ENCODE measurements around the gene RALGPS1.

RALGPS1 gene

GRCh38 chr9:126906091-126906490 is 8.5 kb upstream of the RALGPS1 start:
- no peak for DNase-seq

- DNase-seq, result no peak
These were observed 7.5 kb upstream of the RALGPS1 start for GRCh38 chr9:126907058-126907457.

DNA sequence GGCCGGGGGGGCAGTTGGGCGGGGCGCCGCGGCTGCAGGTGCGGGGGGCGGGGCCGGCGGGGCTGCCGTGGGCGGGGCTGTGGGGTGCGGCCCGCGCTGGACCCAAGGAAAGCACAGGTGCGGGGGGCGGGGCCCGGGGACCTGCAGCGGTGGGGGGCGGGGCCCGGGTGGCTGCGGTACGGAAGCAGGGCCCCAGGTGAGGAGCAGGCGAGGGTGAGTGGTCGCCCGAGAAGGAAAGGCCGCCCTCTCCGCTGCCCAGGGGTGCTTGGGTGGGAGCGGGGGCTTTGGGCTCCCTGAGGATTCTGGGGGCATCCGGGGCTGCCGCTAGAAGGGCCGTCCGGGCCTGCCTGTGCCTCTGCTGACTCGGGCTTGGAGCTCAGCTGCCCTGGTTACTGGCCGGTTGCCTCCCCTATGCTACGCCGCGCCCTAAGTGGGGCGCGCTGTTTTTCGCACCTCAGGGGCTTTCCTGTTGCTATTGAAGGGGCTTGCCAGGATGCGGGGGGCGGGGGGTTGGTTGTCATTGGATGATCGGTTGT is 767 bp downstream of the RALGPS1 start:
- DNase-seq, result peak; percentile 92

- no peak for DNase-seq
These were observed 1.4 kb downstream of the RALGPS1 start for GRCh38 chr9:126915846-126916543.

- DNase-seq, result no peak
These were observed 2.3 kb downstream of the RALGPS1 start for GRCh38 chr9:126916909-126917308.

DNA sequence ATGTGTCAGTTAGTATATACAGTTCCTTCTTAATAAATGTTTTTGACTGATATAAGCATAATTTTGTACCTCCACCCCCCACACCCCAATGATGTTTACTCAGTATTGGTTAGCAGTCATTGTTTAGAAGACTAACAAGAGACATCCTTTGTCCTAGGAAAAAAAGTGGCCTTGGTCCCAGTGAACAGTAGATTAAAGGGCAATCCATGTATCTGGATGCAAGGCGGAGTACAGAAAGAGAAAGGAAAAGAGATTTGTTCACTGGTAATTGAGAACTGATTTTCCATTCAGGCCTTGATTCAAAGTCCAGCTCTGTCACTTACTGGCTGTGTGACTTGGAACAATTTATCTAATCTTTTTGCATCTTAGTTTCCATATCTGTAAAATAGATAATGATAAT is 4.6 kb downstream of the RALGPS1 start:
- DNase-seq, result no peak

- DNase-seq, result no peak
These were observed 11.3 kb downstream of the RALGPS1 start for GRCh38 chr9:126925876-126926275.

GRCh38 chr9:126926364-126926763 is 11.8 kb downstream of the RALGPS1 start:
- no peak for DNase-seq

DNA sequence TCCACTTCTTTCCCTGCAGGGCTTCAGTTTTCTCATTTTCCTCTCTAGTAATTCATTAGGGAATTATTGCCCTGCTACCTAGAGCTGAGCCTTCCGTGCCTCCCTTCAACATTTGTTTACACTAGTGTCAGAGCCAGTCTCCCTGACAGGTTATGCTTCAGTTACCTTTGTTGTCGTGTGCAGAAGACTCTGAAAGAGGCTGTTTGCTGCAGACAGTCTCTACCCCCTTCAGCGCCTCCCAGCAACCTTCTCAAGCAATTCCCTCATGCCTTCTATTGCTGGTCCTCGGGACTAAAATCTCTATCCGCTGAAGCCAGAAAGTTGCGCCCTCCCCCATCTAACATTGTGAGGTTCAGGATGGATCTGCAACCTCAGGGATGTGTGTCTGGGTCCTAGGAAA is 12.8 kb downstream of the RALGPS1 start:
- peak; percentile 62 for DNase-seq

GRCh38 chr9:126932871-126933321 is 18.3 kb downstream of the RALGPS1 start:
- DNase-seq, result no peak

GRCh38 chr9:126933334-126933980 is 18.9 kb downstream of the RALGPS1 start:
- DNase-seq, result no peak

- no peak for DNase-seq
These were observed 19.9 kb downstream of the RALGPS1 start for GRCh38 chr9:126934441-126934840.

GRCh38 chr9:126935630-126936029 is 21.0 kb downstream of the RALGPS1 start:
- no peak for DNase-seq

- no peak for DNase-seq
These were observed 22.9 kb downstream of the RALGPS1 start for GRCh38 chr9:126937444-126937843.

- DNase-seq, result no peak
These were observed 23.7 kb downstream of the RALGPS1 start for GRCh38 chr9:126938327-126938726.

GRCh38 chr9:126939821-126940221 is 25.2 kb downstream of the RALGPS1 start:
- DNase-seq, result no peak

DNA sequence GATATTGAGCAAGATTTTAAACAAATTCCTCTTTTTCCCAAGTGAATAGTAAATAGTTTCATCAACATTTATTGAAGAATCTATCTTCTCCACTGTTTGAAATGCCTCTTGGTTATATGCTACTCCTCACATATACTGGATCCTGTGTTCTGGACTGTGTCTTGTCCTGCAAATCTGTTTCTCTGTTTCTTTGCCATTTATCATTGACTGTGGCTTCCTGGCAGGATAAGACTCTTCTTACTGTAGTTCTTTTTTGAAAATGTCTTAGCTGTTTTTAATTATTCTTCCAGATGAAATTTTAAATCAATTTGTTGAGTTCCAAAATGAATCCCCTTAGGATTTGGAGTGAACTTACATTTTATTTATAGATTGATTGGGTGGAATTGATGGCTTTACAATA is 27.8 kb downstream of the RALGPS1 start:
- DNase-seq, result no peak

- no peak for DNase-seq
These were observed 31.1 kb downstream of the RALGPS1 start for GRCh38 chr9:126945682-126946081.

DNA sequence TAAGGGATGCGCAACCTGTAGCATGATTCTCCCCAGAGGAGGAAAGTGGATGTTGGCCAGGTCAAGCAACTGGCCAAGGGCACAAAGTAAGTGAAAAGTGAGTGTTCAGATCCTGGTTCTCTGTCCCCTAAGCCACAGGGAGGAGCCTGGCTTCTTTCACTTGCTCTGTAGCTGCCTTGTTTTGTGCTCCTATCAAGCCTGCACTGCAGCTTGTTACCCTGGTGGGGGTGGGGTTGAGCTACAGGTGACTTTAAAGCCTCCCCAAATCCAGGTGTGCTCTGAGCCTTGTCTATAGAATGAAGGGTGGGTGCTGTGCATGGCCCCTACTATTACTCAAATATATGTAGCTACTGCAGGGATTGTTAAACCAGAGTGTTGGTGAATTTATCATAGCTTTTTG is 32.9 kb downstream of the RALGPS1 start:
- DNase-seq, result no peak

GRCh38 chr9:126952205-126952977 is 37.8 kb downstream of the RALGPS1 start:
- no peak for DNase-seq

DNA sequence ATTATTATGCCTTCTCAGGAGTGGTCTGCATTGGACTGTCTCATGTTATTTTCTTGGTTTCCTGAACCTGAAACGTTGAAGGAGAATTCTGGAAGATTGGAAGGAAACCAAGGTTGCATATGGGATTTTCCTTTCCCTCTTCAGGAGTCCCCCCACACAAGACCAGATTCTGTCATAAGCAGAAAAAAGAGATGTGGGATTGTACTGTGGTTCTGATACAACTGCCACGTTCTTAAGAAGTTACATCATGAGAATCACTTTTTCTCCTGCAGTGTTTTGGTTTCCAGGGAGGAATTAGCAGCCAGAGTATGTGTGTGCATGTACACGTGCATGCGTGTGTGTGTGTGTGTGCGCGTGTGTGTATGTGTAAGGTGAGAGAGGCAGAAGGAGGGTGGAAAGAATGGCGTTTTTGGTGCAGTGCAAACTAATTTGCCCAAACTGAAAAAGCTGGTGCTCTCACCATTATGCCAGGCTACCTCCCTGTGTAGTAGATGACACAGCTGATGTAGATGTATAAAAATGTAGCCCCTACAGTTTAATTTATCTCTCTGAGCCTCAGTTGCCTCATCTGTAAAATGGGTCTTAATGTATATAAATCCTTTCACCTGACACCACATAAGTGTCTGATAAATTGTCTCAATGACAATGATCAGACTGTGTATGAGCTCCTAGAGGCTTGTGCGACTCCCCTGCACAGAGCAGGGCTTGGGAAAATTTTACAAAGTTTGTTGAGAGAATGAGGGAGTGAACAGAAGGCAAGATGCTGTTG is 38.6 kb downstream of the RALGPS1 start:
- no peak for DNase-seq

- no peak for DNase-seq
These were observed 41.2 kb downstream of the RALGPS1 start for GRCh38 chr9:126955811-126956210.
